Measurements from ENCODE around the gene TLX3.

- TF ChIP-seq CTCF (IDR thresholded peaks at IDR 0.05) (no peak), POLR2AphosphoS5 (IDR thresholded peaks at IDR 0.05) (no peak)
Measured at GRCh38 chr5:171315925-171316257, 6.8 kb downstream of the TLX3 start.
